Panc1 (cell line): ENCODE results near the gene ALDH5A1. TPM values are rescaled to one million over a fixed set of nuclear protein-coding genes. Genes with fewer than 3 reads are reported as not detected.

Experiments
- ATAC-seq: fragments of 200-7000 bp; cut with Tn5 transposase; 2 replicates; pipeline ENCODE4 v1.9.1; 2020; ENCODE audit warnings: mild to moderate bottlenecking, moderate library complexity
- BruUV-seq: library from RNA; stranded (reverse); fragments of 400-500 nt; replicated peaks from 2 replicates; lab custom pipeline; 2021; lab: Mats Ljungman, UMichigan
- CTCF ChIA-PET: fragments of 300-600 bp; sonication (Branson Sonifier 250); formaldehyde crosslinking; loops from one replicate; lab custom pipeline; 2022; ENCODE audit warnings: antibody characterized with exemption; lab: Charles Lee
- POLR2A ChIA-PET: fragments of 300-600 bp; sonication (Branson Sonifier 250); formaldehyde crosslinking; loops from one replicate; lab custom pipeline; 2022; ENCODE audit warnings: antibody characterized with exemption; lab: Charles Lee
- DNase-seq: peaks from one replicate; pipeline ENCODE4 v3.0.0-alpha.2; 2010; ENCODE audit warnings: low read depth, low spot score
- H3K27ac ChIP-seq: 2 replicates; pipeline ENCODE4 v1.5.1; 2011; ENCODE audit warnings: mild to moderate bottlenecking, low read length, inconsistent platforms
- H3K27me3 ChIP-seq: fragments of 200-500 bp; sonication (Bioruptor generic); 2 replicates; pipeline ENCODE4 v1.6.0; 2014; ENCODE audit warnings: low read length, inconsistent platforms; ENCODE audit not compliant: control insufficient read depth, insufficient read depth
- H3K36me3 ChIP-seq: fragments of 200-500 bp; sonication (Bioruptor generic); 2 replicates; pipeline ENCODE4 v1.5.1; 2014; ENCODE audit warnings: inconsistent platforms, mild to moderate bottlenecking, low read length, moderate library complexity; ENCODE audit not compliant: control insufficient read depth, insufficient read depth
- H3K4me1 ChIP-seq: 2 replicates; pipeline ENCODE4 v1.5.1; 2011; ENCODE audit warnings: inconsistent platforms, mild to moderate bottlenecking, low read length, moderate library complexity; ENCODE audit not compliant: control insufficient read depth, insufficient read depth
- H3K4me3 ChIP-seq, 2 experiments: 2 replicates each; pipeline ENCODE4 v1.5.1; 2011 to 2012; ENCODE audit warnings: low read depth in 2 of 2, low read length in 2 of 2, mild to moderate bottlenecking in 2 of 2, inconsistent platforms in 1 of 2, moderate library complexity in 1 of 2
- H3K9me3 ChIP-seq: fragments of 200-500 bp; sonication (Bioruptor generic); 2 replicates; pipeline ENCODE4 v1.5.1; 2014; ENCODE audit warnings: low read depth, mild to moderate bottlenecking, inconsistent platforms, low read length, moderate library complexity; ENCODE audit not compliant: control insufficient read depth, insufficient read depth
- CTCF ChIP-seq: fragments of 450-650 bp; IDR thresholded peaks from 2 replicates; pipeline ENCODE4 v1.5.1; 2017; ENCODE audit warnings: mild to moderate bottlenecking
- POLR2AphosphoS5 ChIP-seq: IDR thresholded peaks from 2 replicates; pipeline ENCODE4 v1.6.1; 2012; ENCODE audit warnings: mild to moderate bottlenecking, low read depth, low read length, moderate library complexity
- SIN3A ChIP-seq: IDR thresholded peaks from 2 replicates; pipeline ENCODE4 v1.6.1; 2012; ENCODE audit warnings: low read depth, mild to moderate bottlenecking, low read length, moderate library complexity, borderline replicate concordance; ENCODE audit not compliant: insufficient read depth
- TCF7L2 ChIP-seq: IDR thresholded peaks from 2 replicates; pipeline ENCODE4 v1.6.1; 2011; ENCODE audit warnings: mild to moderate bottlenecking, low read depth, low read length, inconsistent platforms
- in situ Hi-C: cut with HindIII; loops from 2 replicates; pipeline ENCODE4 v1.10.0; 2016; ENCODE audit warnings: low sequenced_read_pairs, low pct_unique_long_range_greater_than_20kb
- intact Hi-C: fragments of 100-400 bp; cut with micrococcal nuclease; formaldehyde crosslinking; loops from one replicate; pipeline ENCODE4 v1.10.0; 2022; ENCODE audit not compliant: unreplicated experiment
- total RNA-seq: library from RNA; stranded (reverse); gene quantifications from one replicate; pipeline ENCODE4 v1.2.1, GENCODE V29; 2021; ENCODE audit not compliant: unreplicated experiment
- TF ChIP-seq, protein P1 (sequence below), 2 experiments: IDR thresholded peaks; 2 replicates each; pipeline ENCODE4 v1.6.1; 2011 to 2012; ENCODE audit warnings: low read depth in 2 of 2, control low read depth in 1 of 2, low read length in 1 of 2, mild to moderate bottlenecking in 1 of 2, moderate library complexity in 1 of 2; ENCODE audit not compliant: insufficient read depth in 1 of 2

The ALDH5A1 gene
- total RNA-seq, 1 experiment from 2014 or later: 4.2 TPM

DNA sequence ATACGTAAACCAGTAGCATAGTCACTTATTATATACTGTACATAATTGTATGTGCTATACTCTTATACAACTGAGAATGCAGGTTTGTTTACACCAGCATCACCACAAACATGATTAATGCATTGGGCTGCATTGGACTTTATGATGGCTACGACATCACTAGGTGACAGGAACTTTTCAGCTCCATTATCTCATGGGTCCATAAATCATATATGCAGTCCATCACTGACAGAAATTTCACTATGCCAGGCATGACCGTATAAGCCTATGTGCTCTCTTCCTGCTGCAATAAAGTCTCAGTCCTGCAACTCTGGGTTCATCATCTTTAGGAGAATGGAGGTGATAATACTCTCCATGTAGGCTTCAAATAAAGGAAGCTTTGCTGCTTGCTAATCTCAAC, 45.4 kb downstream of the ALDH5A1 start:
- ChIA-PET POLR2A (no interaction called here), CTCF (no interaction called here)
- Histone ChIP-seq H3K27me3 (no peaks in the 10 kb centered on the region), H3K36me3 (no peaks in the 10 kb centered on the region), H3K4me1 (no peaks in the 10 kb centered on the region), H3K4me3 (no peak overlapping the region), H3K9me3 (no peaks in the 10 kb centered on the region), H3K27ac (no peak overlapping the region)
- no TSS peak for BruUV-seq
- TF ChIP-seq TCF7L2: no peak
- TF ChIP-seq CTCF: no peak
- TF ChIP-seq, protein P1, sequence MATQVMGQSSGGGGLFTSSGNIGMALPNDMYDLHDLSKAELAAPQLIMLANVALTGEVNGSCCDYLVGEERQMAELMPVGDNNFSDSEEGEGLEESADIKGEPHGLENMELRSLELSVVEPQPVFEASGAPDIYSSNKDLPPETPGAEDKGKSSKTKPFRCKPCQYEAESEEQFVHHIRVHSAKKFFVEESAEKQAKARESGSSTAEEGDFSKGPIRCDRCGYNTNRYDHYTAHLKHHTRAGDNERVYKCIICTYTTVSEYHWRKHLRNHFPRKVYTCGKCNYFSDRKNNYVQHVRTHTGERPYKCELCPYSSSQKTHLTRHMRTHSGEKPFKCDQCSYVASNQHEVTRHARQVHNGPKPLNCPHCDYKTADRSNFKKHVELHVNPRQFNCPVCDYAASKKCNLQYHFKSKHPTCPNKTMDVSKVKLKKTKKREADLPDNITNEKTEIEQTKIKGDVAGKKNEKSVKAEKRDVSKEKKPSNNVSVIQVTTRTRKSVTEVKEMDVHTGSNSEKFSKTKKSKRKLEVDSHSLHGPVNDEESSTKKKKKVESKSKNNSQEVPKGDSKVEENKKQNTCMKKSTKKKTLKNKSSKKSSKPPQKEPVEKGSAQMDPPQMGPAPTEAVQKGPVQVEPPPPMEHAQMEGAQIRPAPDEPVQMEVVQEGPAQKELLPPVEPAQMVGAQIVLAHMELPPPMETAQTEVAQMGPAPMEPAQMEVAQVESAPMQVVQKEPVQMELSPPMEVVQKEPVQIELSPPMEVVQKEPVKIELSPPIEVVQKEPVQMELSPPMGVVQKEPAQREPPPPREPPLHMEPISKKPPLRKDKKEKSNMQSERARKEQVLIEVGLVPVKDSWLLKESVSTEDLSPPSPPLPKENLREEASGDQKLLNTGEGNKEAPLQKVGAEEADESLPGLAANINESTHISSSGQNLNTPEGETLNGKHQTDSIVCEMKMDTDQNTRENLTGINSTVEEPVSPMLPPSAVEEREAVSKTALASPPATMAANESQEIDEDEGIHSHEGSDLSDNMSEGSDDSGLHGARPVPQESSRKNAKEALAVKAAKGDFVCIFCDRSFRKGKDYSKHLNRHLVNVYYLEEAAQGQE (IDR thresholded peaks at IDR 0.05; ENCODE audit: insufficient read depth in 1 of 2, low read depth in 2 of 2, low read length in 1 of 2): no peak
- TF ChIP-seq SIN3A: no peak
- TF ChIP-seq POLR2AphosphoS5: no peak
- intact Hi-C loops: no loop called here
- in situ Hi-C loops: no loop called here
- ATAC-seq (no peak), DNase-seq (no peak)

GRCh38 chr6:24543683-24544082, 48.9 kb downstream of the ALDH5A1 start:
- Histone ChIP-seq H3K27me3 (no peaks in the 10 kb centered on the region), H3K9me3 (no peaks in the 10 kb centered on the region), H3K4me1 (no peaks in the 10 kb centered on the region), H3K27ac (no peak overlapping the region), H3K36me3 (no peaks in the 10 kb centered on the region), H3K4me3 (no peak overlapping the region)
- in situ Hi-C loops (no loop called here), intact Hi-C loops (no loop called here)
- DNase-seq (no peak), ATAC-seq (no peak)
- BruUV-seq: no TSS peak
- TF ChIP-seq TCF7L2 (no peak), CTCF (no peak), SIN3A (no peak), POLR2AphosphoS5 (no peak)
- TF ChIP-seq, protein P1 (IDR thresholded peaks at IDR 0.05; ENCODE audit: insufficient read depth in 1 of 2, low read depth in 2 of 2, low read length in 1 of 2): no peak
- ChIA-PET CTCF (no interaction called here), POLR2A (no interaction called here)
